HG02642 (cell line): Measurements from ENCODE around the gene CFAP73.
"Not testable (repeated sequence)": the region's sequence is repeated elsewhere in the genome, so short reads cannot be mapped to it uniquely, and the experiment has no call there.

Source experiments
- ATAC-seq: cut with Tn5 transposase; IDR thresholded peaks from one replicate; pipeline ENCODE4 v1.9.1; 2021; ENCODE audit warnings: mild to moderate bottlenecking; ENCODE audit not compliant: unreplicated experiment, poor library complexity

Gene CFAP73

DNA sequence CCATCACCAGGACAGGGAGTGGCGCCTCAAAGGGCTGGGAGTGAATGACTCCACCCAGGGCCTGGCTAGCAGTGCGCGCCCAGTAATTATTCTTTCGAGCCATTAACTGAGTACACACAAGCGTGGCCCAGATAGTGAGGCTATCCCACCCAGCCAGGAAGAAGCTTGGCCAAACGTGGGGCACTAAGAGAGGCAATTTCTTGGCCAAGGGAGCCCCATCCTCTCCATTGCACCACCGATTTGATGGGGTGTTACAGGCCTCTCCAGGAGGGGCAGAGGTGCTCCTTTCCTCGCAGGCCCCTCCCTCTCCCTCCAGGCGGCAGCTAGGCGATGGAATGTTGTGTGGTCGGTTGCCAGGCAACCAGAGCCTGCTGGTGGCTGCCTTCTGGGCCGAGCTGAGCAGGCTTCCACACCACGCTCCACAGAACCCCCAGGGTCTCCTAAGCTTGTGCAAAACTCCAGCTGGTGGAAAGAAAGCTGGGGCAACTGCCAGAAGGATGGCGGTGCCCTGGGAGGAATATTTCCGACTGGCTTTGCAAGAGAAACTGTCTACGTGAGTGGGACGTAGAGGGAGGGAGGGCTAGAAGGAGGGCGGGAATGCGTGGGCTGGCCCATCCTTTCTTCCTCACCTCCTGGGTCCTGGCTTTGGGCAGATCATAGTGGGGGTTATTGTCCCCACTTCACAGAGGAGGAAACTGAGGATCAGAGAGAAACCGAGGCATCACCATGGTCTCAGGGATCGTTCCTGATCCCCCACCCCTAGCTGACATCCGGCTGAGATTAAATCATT is at the start of gene CFAP73:
Gene CFAP73, plus strand, starts transcription at position 364 of the 790 bp plus-strand sequence. Its CDS starts 134 bp downstream, at position 498.
- ATAC-seq = no peak

DNA sequence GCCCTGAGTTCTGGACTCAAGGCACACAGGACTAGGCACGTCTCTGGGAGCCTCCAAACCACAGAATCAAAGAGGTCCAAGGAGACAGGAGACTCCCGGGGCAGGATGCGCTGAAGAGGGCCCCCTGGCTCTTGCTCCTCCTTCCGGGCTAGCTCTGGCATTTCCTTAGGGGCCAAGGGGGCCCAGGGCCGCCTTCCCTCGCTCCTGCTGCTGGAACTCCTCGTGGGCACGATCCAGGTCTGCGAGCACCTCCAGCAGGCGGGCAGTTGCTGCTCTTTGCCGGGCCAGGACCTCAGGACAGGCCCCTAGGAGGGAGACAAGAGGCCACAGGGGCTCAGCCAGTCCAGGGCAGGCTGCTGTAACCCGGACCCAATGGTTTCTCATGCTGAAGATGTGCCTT is 49.8 kb upstream of the CFAP73 start:
- no peak for ATAC-seq

DNA sequence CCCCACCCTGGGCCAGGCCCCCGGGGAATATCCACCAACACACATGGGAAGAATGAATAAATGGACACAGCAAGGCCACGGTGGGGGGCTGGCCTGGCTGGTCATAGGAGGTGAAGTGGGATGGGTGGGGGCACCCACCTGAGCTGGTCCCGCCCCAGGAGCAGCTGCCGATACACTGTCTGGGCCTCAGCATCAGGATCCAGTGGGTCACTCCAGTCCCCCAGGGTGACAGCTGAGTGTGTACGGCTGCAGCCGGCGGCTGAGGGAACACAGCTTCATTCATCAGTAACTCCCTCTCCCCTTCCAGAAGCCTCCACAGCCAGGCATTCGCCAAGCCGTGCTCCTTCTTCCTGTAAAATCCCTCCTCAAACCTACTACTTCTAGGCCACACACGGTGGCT is 47.8 kb upstream of the CFAP73 start:
- no peak for ATAC-seq

DNA sequence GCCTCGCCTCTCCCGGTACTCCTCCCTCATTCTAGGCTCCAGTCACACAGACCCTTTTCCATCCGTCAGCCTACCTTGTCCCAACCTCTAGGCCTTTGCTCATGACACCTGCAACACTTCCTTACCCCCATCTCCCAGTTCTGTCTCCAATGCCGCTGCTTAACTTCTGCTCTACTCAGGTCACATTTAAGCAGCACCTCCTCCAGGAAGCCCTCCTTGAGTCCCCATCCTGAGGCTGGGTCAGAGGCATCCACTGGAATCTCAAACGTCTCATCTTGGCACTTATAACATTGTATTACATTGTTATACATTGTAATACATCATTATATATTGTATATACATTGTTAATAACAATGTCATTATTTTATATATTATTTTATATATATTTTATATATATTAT is 46.7 kb upstream of the CFAP73 start:
- no peak for ATAC-seq

DNA sequence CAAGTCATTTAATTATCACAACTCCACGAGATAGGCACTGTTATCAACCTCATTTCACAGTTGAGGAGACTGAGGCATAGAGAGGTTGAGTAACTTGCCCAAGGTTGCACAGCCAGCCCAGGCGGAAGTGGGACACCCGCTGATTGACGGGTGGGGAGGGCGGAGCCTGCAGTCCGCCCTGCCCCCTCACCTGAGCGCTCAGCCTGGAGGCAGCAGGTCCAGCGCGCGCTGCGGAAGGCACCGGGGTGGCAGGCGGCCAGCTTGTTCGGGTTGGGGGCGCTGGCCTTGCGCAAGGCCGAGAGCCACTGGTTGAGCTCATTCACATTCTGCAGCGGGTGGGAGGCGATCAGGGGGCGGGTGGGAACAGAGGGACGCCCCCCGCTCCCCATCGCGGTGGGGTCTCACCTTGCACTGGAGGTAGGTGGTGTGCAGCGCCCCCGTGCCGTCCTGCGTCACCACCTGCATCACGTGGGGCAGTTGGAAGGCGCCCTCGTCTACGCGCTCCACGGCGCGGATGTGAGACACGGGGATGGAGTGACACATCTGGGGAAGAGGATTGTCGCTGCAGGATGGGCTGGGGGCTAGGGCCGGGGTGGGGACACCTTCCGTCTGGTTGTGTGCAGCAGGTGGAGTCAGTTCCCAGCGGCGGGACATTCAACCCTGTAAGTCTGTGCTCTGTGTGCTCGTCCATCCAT is 45.6 kb upstream of the CFAP73 start:
- no peak for ATAC-seq

DNA sequence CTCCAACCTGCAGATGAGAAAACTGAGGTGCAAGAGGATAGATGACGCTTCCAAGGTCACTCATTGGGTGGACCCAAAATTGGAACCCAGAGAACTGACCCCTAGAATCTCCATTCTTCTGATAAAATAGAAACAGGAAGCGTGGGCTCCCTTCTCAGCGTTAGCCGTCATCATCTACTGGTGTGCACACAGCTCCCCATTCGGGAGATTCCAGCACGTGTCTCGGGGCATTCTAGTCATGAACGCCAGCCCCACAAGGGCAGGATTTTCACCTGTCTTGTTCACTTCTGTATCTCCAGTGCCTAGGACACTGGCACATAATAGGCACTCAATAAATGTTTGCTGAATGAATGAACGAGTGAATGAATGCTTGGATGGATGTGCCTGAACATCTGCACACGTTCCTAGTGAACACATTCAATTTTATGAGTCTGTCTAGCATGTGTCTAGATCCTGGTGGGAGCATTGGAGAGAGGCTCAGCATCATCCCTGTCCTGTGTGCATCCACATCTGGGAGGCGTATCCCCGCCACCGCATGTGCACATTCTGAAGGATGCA is 44.5 kb upstream of the CFAP73 start:
- ATAC-seq = no peak

DNA sequence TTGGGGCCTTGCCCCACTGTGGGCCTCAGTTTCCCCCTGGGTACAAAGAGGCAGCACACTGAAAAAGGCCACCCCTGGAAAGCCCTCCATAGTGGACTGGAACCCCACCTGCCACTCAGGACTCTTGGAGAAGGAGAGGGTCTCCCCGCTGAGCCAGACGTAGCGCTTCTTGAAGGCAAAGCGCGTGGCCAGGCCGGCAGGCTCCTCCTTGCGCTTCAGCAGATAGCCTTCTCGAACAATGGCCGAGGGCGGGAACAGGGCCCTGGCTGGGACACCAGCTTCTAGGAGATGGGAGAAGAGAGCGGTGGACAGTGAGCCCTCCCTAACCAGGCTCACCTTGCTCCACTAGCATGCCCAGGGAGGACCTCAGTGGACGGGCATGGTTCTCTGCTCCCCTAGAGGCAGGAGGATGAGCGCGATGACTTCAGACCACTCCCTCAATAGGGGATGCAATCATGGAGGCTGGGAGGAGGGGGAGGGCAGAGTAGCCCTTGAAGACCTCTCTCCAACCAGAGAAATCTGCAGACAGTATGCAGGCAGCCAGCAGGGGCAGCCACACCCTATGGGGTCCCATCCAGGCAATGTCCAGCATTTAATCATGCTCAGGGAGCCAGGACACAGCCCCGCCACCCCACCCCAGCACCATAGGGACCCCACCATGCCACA is 43.8 kb upstream of the CFAP73 start:
- ATAC-seq = no peak

DNA sequence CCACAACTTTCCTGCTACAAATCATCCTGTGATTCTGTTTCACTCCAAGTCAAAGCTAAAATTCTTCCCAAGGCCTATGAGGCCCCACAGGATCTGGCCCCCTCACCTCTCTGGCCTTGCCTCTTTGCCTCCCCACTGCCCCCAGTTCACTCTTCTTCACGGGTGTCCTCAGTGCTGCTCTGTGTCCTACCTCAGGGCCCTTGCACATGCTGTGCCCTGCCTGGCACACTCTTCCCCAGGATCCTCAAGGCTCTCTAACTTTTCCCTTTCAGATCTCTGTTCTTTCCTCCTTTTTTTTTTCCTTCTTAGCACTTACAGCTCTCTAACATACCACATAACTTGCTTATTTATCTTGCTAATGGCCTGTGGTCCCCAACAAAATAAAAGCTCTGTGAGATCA is 43.2 kb upstream of the CFAP73 start:
- no peak for ATAC-seq

DNA sequence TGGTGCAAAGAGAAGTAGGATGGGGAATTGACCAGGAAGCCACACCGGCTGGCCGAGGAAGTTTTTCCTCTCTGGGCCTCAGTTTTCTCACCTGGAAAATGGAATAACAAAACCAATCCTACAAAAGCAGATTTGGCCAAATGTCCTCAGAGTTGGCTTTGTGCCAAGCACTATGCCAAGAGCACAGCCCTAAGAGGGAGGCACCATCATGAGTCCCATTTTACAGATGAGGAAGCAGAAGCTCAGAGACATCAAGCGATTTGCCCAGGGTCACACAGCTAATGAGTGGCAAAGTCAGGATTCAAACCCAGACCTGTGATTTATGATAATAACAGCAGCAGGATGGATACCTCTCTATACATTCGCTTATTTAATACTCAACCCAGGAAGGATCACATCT is 41.2 kb upstream of the CFAP73 start:
- ATAC-seq = no peak

DNA sequence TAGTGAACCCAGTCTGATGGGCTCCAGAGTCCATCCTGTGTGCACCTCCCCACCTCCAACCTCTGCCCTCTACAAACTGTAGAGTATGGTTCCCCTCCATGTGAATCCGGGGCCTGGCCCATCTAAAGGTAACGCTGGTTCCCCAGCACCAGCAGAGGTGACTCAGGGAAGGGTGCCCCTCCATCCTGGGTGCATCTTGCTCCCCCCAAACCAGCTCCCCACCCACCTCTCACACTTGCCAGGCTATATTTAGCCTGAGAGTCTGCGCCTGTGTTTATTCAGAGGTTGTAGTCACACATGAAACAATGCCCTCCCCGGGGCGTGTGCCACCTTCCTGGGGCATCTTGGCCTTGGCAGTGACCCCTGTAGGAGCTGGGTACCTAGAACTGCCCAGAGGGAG is 40.2 kb upstream of the CFAP73 start:
- no peak for ATAC-seq

DNA sequence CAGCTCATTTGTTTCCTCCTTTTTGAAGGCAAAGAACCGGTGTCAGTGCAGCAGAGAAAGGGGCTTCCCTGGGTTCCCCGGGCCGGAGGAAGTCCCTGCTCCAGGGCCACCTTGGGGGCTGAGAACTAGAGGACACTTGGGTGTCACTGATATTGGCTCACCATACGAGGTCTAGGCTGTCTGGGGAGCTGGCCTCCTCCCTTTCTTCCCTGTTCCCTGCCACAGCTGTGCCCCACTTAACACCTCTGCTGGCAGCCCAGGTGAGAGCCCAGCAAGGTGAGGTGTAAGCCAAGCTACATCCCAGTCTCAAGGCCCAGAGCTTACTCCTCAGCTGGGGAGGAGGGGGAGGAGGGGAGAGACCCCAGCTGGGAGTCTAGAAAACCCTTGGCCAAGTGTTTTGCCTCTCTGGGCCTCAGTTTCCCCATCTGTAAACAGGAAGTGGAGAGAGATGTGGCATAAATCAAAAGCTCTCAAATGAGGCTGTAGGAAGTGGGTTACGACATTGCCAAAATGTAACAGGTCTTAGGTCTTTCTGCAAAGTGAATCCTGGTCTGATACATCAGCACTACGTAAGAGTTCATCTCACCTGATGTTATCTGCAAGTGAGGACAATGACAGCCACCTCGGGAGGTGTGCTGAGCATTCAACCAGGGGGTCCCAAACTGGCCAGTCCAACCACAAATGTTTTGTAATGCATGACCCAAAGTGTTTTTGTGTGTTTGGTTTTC is 39.5 kb upstream of the CFAP73 start:
- no peak for ATAC-seq

DNA sequence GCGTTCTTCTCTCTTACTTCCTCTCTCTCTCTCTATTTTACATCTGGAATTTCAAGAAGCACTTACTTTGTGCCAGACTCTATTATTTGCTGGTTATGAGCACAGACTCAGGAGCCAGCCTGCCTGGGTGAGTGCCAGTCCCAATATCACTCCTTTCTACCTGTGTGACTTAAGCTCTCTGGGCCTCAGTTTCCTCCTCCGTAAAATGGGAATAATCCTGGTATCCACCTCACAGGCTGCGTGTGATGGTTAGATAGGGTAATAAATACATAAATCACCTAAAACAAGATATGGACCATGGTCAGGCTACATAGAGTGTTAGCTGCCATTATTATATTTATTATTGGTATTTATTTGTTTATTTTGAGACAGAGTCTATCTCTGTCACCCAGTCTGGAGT is 38.3 kb upstream of the CFAP73 start:
- no peak for ATAC-seq

DNA sequence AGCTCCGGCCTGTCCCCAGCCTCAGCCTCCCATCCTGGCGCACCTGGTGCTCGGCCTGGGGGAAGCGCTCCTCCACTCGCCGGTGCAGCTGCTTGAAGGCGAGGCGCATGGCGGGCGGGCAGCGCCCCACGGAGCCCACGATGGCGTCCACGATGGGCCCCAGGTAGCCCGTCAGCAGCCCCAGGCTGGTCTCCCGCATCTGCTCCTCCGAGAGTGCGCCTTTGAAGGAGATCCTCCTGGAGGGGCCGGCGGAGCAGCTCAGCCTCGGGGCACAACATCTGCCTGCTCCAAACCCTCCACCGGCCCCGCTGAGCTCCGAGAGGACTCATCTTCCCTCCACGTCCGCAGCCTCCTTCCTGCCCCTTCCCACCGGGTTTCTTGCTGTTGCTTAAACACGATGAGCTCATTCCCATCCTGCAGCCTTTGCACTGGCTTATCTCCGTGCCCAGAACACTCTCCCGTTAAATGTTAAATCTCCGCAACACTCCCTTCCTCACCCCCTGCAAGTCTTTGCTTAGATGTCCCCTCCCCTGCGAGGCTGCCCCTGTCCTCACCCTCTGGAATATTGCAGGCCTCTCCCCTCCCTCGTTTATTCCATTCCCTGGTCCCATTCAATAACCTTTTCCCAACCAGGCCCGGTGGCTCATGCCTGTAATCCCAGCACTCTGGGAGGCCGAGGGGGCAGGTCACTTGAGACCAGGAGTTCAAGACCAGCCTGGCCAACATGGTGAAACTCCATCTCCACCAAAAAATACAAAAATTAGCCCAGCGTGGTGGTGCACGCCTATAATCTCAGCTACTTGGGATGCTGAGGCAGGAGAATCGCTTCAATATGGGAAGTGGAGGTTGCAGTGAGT is 37.3 kb upstream of the CFAP73 start:
- ATAC-seq = no peak

DNA sequence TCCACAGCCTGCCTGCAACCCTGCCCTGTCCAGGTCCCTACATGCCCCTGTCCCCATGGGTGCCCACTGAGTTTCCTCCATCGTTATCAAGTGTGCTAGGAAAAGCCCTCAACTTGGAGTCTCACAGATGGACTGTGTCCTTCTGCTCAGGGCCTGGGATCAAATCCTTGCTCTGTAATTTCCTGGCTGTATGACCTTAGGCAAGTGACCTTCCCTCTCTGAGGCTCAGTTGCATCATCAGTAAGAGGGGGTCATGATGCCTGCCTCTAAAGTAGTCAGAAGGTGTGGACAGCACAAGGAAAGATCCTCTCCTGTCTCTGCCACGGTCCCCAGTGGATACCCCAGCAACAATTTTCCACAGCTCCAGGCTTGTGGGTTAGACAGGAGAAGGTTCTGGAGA is 36.1 kb upstream of the CFAP73 start:
- no peak for ATAC-seq

DNA sequence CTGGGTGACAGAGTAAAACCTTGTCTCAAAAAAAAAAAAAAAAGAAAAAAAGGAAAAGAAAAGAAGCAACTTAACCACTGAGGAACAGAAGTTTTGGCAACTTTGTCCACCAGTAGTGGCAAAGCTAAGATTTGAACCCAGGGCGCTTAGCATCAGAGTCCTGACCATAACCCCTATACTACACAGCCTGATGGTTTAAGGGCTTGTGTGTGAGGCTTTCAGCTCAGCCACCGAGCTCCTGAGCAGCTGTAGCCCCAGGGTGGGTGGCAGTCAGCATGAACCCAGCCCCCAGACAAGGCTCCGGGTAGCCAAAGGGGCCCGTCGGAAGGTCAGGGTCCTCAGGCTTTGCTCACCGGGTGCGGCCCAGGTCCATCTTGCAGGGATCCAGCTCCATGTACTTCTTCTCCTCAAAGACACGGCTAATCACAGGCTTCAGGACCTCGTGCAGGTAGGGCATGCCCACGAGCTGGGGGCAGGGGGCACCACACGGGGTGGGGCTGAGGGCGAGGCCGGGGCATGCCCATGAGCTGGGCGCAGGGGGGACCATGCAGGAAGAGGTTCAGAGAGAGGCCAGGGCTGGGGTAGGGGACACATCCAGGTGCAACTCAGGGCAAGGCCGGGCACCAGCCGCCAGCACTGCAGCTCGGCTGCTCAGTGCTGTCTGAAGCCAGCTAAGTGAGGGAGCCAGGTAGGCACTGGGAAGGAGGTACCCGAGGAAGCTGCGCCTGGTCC is 34.9 kb upstream of the CFAP73 start:
- no peak for ATAC-seq

DNA sequence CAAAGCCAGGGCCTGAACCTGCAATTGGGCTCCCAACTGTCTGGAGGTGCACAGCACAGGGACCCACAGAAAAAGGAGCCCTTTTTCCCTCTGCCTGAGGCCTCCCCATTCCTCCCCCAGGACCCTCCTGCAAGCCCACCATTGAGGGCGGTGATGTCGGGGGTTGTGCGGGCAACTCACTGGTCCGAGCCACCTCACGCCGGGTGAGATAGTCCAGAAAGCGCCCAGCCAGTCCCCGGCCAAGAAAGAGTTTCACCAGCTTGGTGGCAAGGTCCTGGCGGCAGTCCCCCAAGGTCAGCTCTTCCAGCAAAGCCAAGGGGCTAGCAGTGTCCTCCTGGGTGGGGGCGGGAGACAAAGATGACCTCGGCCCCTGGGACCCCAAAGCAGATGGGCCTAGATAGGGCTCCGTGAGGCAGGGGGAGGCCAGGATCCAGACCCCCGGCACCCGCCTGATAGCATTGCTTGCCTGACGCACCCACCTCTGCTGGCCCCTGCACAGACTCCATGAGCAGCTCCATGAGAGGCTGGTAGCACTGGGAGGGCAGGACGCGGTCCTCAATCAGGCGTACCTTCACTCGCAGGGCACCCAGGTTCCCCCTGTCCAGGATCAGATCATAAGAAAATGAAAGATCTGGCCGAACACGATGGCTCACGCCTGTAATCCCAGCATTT is 33.9 kb upstream of the CFAP73 start:
- ATAC-seq = no peak

DNA sequence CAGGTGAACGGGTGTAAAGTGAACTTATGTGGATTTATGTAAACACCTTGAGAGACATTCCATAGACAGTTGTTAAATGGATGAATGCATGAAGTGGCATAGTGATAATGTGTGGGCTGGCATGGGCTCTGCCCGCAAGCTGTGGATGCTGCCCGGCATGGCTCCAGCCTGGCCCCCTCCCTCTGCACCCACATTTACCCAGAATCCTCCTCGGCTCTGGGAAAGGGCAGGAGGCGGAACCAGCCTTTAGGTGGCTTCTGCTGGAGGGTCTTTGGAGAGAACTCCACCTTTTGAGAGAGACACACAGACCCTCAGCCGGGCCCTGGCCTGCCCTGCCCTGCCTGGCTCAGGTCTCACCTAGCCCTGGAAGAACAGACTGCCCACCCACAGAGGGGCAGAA is 32.6 kb upstream of the CFAP73 start:
- ATAC-seq = no peak

DNA sequence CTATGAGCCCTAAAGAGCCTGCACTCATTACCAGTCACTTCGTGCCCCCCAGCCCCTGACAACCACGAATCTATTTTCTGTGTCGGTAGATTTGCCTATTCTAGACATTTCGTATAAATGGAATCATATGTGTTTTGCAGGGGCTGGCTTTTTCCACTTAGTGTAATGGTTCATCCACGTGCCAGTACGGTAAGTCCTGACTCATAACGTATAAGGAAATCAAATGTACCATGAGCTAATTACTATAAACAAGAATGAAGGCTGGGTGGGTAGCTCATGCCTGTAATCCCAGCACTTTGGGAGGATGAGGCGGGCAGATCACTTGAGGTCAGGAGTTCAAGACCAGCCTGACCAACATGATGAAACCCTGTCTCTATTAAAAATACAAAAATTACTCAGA is 31.8 kb upstream of the CFAP73 start:
- not testable (repeated sequence) for ATAC-seq
